Measurements from ENCODE around the gene COL5A1. TPM values are rescaled to one million over a fixed set of nuclear protein-coding genes. Genes with fewer than 3 reads are reported as not detected.
A peak's percentile ranks its signal among the peaks of the same experiment; 100 is the strongest.
"Not testable (repeated sequence)": the region's sequence is repeated elsewhere in the genome, so short reads cannot be mapped to it uniquely, and the experiment has no call there.

Gene COL5A1
- polyA plus RNA-seq, 5 donors, result 130 to 279 (median 160) TPM

- no peak for DNase-seq
These were observed 3.0 kb upstream of the COL5A1 start for GRCh38 chr9:134638502-134639090.

- DNase-seq, result no peak
These were observed 1.6 kb upstream of the COL5A1 start for GRCh38 chr9:134639994-134640393.

GRCh38 chr9:134640506-134641172 is 964 bp upstream of the COL5A1 start:
- DNase-seq, result no peak

- no peak for DNase-seq
These were observed 384 bp downstream of the COL5A1 start for GRCh38 chr9:134641990-134642384.

GRCh38 chr9:134642385-134643181 is 980 bp downstream of the COL5A1 start:
- DNase-seq, result peak; percentile 92 to 95

GRCh38 chr9:134643222-134643671 is 1.6 kb downstream of the COL5A1 start:
- no peak for DNase-seq

GRCh38 chr9:134644401-134644724 is 2.8 kb downstream of the COL5A1 start:
- DNase-seq, result not testable (repeated sequence)

- DNase-seq, result peak; percentile 91 to 96
These were observed 3.4 kb downstream of the COL5A1 start for GRCh38 chr9:134644725-134645606.

- no peak for DNase-seq
These were observed 4.2 kb downstream of the COL5A1 start for GRCh38 chr9:134645607-134646365.

GRCh38 chr9:134647359-134648080 is 5.9 kb downstream of the COL5A1 start:
- DNase-seq, result no peak

GRCh38 chr9:134648701-134649530 is 7.3 kb downstream of the COL5A1 start:
- DNase-seq, result no peak

- DNase-seq, result no peak
These were observed 9.0 kb downstream of the COL5A1 start for GRCh38 chr9:134650431-134651190.

GRCh38 chr9:134651226-134651905 is 9.8 kb downstream of the COL5A1 start:
- no peak for DNase-seq

GRCh38 chr9:134652291-134653225 is 11.0 kb downstream of the COL5A1 start:
- DNase-seq, result no peak

GRCh38 chr9:134653259-134654009 is 11.8 kb downstream of the COL5A1 start:
- DNase-seq, result no peak

GRCh38 chr9:134655101-134655500 is 13.5 kb downstream of the COL5A1 start:
- DNase-seq, result no peak

Data from right lung (tissue), 5 donors.